ENCODE data around the gene ACTN1. TPM values are rescaled to one million over a fixed set of nuclear protein-coding genes. Genes with fewer than 3 reads are reported as not detected.

The ACTN1 gene
- total RNA-seq, 1 experiment from 2014 or later = 148 TPM

DNA sequence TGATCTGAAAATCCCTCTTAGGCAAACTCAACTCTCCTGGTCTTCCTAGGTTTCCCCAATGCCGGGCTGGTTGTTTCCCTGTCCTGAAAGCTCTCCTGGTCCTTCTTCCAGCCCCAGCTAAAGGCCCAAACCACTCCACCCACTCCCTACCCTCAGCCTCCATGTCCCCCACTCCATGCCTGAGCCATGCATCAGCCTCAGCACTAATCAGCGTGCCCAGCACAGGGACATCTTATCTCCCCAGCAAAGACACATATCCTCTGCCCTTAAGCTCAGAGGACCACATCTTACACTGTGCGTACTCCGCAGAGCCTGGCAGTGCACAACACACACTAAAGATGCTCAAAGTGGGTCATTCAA lies 25.9 kb downstream of the ACTN1 start:
- Histone ChIP-seq H3K9me3 (ENCODE audit: low read depth, low read length, poor library complexity, severe bottlenecking) (no peaks in the 10 kb centered on the region), H3K4me3 (ENCODE audit: low read depth, low read length, poor library complexity, severe bottlenecking) (peak overlapping the region; percentile 8), H3K4me1 (ENCODE audit: insufficient read depth, low read length, poor library complexity, severe bottlenecking) (peaks cover 87% of the 10 kb centered on the region), H3K27ac (ENCODE audit: low read depth, low read length, poor library complexity, severe bottlenecking) (peak overlapping the region; percentile 94), H3K36me3 (ENCODE audit: insufficient read depth, low read length, poor library complexity, severe bottlenecking) (no peaks in the 10 kb centered on the region), H3K27me3 (replicated peaks; ENCODE audit: insufficient read depth, low read depth, low read length, poor library complexity) (no peaks in the 10 kb centered on the region)
- TF ChIP-seq, protein P1, sequence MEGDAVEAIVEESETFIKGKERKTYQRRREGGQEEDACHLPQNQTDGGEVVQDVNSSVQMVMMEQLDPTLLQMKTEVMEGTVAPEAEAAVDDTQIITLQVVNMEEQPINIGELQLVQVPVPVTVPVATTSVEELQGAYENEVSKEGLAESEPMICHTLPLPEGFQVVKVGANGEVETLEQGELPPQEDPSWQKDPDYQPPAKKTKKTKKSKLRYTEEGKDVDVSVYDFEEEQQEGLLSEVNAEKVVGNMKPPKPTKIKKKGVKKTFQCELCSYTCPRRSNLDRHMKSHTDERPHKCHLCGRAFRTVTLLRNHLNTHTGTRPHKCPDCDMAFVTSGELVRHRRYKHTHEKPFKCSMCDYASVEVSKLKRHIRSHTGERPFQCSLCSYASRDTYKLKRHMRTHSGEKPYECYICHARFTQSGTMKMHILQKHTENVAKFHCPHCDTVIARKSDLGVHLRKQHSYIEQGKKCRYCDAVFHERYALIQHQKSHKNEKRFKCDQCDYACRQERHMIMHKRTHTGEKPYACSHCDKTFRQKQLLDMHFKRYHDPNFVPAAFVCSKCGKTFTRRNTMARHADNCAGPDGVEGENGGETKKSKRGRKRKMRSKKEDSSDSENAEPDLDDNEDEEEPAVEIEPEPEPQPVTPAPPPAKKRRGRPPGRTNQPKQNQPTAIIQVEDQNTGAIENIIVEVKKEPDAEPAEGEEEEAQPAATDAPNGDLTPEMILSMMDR (conservative IDR thresholded peaks at IDR 0.05; ENCODE audit: low read depth, low read length) = no peak
- no peak for TF ChIP-seq EZH2 (IDR thresholded peaks at IDR 0.05; ENCODE audit: borderline replicate concordance, low read depth, low read length, poor library complexity, severe bottlenecking)
- BruUV-seq (replicated peaks) = no TSS peak
- intact Hi-C loops (cut with micrococcal nuclease; ENCODE audit: unreplicated experiment) = loop anchor here (2.0 kb wide), 1 partner anchor 26 kb away; the partner anchor contains the start of gene ACTN1
- CTCF ChIA-PET = interaction anchor here (0.6 to 0.9 kb wide), 2 partner anchors 11 to 1133 kb away, joined by 5 to 10 read pairs; no protein-coding TSS in a partner anchor
- no peak for DNase-seq (ENCODE audit: low spot score)
- POLR2A ChIA-PET (ENCODE audit: low non-redundant PET) = no interaction called here

DNA sequence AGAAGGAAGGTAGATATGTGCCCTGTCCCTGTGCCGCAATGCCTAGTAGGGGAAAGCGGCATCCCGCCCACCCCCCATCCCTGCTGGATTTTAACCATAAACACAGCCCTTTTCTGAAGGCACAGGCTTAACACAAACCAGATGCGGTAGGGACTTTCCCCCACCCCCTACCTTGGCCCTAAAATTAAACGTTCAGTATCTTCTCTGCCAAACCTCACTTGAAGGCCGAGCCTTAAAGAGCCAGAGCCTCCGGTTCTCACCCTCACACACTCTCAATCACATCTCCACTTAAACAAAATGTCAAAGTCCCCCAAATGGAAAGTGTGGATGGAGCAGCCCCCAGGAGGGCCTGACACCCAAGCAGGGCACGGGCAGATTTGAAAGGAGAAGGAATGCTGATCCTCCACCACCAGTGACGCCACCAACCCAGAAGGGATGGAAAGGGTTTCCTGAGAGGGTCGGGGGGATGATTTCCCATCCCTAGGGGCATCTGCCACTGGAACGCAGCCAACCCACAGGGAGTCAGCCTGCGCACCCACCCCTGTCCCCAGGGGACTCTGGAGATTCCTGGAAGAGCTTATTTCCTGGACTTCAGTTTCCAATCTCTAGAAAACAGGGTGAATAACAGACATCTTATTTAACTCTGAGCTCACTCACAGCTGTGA lies 26.4 kb downstream of the ACTN1 start:
- no peaks in the 10 kb centered on the region for H3K36me3 ChIP-seq (ENCODE audit: insufficient read depth, low read length, poor library complexity, severe bottlenecking)
- H3K9me3 ChIP-seq (ENCODE audit: low read depth, low read length, poor library complexity, severe bottlenecking) = no peaks in the 10 kb centered on the region
- TF ChIP-seq, protein P1 (conservative IDR thresholded peaks at IDR 0.05; ENCODE audit: low read depth, low read length) = no peak
- TF ChIP-seq EZH2 (IDR thresholded peaks at IDR 0.05; ENCODE audit: borderline replicate concordance, low read depth, low read length, poor library complexity, severe bottlenecking) = no peak
- CTCF ChIA-PET = interaction anchor here (0.6 to 0.9 kb wide), 2 partner anchors 11 to 1133 kb away, joined by 5 to 10 read pairs; no protein-coding TSS in a partner anchor
- no TSS peak for BruUV-seq (replicated peaks)
- peak; percentile 92 for DNase-seq (ENCODE audit: low spot score)
- peaks cover 91% of the 10 kb centered on the region for H3K4me1 ChIP-seq (ENCODE audit: insufficient read depth, low read length, poor library complexity, severe bottlenecking)
- peak overlapping the region; percentile 24 for H3K4me3 ChIP-seq (ENCODE audit: low read depth, low read length, poor library complexity, severe bottlenecking)
- H3K27me3 ChIP-seq (replicated peaks; ENCODE audit: insufficient read depth, low read depth, low read length, poor library complexity) = no peaks in the 10 kb centered on the region
- POLR2A ChIA-PET (ENCODE audit: low non-redundant PET) = interaction anchor here (0.6 kb wide), 1 partner anchor 25 kb away, joined by 3 read pairs; no protein-coding TSS in a partner anchor
- H3K27ac ChIP-seq (ENCODE audit: low read depth, low read length, poor library complexity, severe bottlenecking) = peak overlapping the region; percentile 94
- intact Hi-C loops (cut with micrococcal nuclease; ENCODE audit: unreplicated experiment) = loop anchor here (2.0 kb wide), 1 partner anchor 26 kb away; the partner anchor contains the start of gene ACTN1

DNA sequence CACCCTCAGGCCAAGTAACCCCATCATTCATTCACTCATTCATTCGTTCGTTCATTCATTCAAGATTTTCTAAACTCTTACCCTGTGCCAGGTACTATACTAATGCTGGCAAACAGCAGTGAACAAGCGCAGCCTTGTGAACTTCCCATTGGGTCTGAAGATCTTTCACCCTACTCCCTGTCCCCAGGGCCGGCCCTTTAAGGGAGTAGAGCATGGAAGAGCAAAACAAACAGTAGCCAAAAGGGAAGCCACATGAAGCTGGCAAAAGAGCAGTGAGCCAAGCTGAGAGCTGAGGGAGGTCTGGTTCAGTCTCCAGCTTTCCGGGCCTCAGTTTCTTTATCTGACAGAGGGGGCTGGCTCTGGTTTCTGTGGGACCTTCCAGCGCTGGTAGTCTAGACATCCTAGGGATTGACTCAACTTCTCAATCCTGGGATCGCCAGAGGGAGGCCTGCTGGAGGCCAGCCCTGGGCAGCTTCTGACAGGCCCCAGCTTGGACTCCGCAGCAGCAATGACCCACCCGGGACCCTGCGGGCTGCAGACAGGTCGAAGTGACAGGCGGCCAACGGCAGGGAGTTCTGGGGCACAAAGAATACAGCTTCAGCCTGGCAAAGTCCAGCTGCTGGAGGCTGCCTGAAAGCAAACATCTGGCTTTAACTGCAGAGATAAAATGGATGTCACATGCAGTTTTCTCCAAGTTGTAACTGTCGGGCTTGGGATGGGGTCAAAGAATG lies 27.1 kb downstream of the ACTN1 start:
- intact Hi-C loops (cut with micrococcal nuclease; ENCODE audit: unreplicated experiment) = loop anchor here (2.0 kb wide), 1 partner anchor 27 kb away; the partner anchor contains the start of gene ACTN1
- Histone ChIP-seq H3K9me3 (ENCODE audit: low read depth, low read length, poor library complexity, severe bottlenecking) (no peaks in the 10 kb centered on the region), H3K36me3 (ENCODE audit: insufficient read depth, low read length, poor library complexity, severe bottlenecking) (no peaks in the 10 kb centered on the region), H3K4me1 (ENCODE audit: insufficient read depth, low read length, poor library complexity, severe bottlenecking) (peaks cover 96% of the 10 kb centered on the region), H3K27ac (ENCODE audit: low read depth, low read length, poor library complexity, severe bottlenecking) (peak overlapping the region; percentile 94), H3K27me3 (replicated peaks; ENCODE audit: insufficient read depth, low read depth, low read length, poor library complexity) (no peaks in the 10 kb centered on the region), H3K4me3 (ENCODE audit: low read depth, low read length, poor library complexity, severe bottlenecking) (peak overlapping the region; percentile 24)
- ChIA-PET POLR2A (ENCODE audit: low non-redundant PET) (interaction anchor here (0.6 kb wide), 1 partner anchor 26 kb away, joined by 3 read pairs; no protein-coding TSS in a partner anchor), CTCF (no interaction called here)
- TF ChIP-seq EZH2 (IDR thresholded peaks at IDR 0.05; ENCODE audit: borderline replicate concordance, low read depth, low read length, poor library complexity, severe bottlenecking) = no peak
- TF ChIP-seq, protein P1 (conservative IDR thresholded peaks at IDR 0.05; ENCODE audit: low read depth, low read length) = no peak
- BruUV-seq (replicated peaks) = no TSS peak
- no peak for DNase-seq (ENCODE audit: low spot score)
